ENCODE results near the gene PSME1.

Gene PSME1

DNA sequence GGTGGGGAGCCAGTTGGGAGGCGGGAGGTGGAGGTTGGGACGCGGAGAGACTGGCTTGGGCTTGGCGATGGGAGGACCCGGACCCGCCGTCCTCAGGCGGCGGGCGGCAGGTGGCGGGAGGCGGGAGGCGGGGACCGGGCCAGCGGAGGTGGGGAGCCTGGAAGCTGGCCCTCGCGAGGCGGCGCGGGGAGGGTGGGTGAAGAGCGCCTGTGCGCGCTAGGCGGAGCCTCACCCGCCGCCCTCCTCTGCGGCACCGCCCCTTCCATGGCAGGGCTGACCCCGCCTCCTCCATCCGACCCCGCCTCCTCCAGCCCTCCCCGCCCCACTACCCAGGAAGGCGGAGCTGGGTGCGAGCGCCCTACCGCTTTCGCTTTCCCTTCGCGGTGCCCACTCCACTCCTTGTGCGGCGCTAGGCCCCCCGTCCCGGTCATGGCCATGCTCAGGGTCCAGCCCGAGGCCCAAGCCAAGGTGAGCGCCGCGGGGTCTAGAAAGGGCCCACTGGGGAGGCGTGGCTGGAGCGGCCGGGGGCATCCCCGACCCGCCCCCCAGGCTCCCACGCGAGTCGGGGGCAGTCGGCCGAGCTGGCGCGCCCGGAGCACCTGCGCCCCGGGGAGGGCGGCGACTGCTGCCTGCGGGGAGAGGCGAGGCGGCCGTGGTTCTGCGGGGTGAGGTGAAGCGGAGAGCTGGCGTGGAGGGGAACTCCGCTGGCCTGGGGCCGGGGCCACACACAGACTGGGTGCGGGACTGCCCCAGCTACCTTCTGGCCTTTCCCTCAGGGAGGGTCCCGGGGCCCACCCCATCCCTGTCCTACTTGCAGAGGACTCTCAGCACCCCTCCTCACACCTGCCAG lies at the start of gene PSME1:
PSME1 (plus strand) TSS at position 361 of the 850 bp plus-strand sequence; CDS start at position 430, 69 bp downstream.
- peak; percentile 85 for DNase-seq

DNA sequence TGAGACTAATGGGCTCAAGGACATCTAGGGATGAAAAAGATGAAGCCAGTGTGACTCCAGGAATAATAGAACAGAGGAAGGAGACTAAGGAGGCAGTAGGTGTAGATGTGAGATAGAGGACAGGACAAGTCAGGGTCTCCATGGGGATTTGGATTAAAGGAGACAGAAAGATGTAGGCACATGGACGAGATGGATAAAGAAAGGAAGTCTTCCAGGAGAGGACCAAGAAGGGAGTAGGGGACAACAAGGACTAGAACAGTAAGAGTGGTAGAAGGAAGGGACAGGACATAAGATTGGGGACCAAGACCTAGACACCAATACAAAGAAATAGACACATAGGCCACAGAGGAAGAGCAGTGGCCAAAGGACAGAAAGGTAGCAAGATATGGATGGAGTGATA lies 49.0 kb upstream of the PSME1 start:
- no peak for DNase-seq

DNA sequence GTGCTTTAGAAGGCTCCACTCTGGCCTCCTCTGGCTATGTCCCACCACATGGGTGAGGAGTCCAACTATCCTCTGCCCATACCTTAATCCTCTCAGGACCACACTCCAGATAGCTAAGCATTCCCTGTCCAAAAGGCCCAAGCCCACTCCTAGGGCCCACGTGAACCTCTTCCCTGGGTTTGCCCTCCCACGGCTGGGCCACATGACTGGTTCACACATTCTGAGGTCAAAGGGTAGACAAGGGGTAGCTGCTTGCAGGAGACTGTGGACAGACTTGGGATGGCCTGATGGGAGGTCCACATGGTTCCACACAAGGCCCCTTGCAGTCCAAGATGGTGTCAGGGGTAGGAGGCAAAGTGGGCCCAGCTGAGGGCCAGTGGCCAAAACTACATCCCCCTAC lies 47.9 kb upstream of the PSME1 start:
- no peak for DNase-seq

DNA sequence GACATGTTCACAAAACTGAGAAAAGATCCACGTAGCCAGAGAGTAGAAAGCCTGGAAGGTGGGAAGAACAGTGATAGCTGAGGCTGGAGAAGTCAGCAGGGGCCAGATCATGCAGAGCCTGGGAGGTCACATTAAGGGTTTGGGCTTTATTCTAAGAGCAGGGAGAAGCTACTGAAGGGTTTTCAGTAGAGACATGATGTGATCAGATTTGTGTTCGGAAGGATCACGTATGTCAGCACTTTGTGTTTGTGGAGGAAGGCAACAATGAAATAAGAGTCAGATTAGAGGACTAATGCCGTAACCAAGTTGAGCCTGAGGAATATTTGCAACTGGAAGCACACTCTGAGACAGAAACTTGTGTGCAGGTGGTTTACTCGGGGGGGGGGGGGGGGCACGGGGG lies 46.1 kb upstream of the PSME1 start:
- no peak for DNase-seq

DNA sequence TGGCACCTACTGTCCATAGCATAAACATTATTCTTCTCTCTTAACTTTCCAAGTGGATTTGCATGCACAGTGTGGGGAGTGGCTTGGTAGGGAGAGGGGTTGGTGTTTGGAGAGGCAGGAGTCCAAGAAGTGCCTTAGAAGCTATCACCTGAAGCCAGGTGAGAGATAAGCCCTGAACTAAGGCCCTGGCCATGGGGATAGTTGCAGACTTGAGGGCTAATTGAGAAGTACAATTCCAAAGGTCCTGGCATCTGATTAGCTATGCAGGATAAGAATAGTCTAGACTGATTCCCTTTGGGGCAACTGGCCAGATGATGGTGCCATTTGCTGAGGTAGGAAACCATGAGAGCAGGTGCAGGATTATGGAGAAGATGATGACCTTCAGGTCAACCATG lies 43.9 kb upstream of the PSME1 start:
- no peak for DNase-seq

DNA sequence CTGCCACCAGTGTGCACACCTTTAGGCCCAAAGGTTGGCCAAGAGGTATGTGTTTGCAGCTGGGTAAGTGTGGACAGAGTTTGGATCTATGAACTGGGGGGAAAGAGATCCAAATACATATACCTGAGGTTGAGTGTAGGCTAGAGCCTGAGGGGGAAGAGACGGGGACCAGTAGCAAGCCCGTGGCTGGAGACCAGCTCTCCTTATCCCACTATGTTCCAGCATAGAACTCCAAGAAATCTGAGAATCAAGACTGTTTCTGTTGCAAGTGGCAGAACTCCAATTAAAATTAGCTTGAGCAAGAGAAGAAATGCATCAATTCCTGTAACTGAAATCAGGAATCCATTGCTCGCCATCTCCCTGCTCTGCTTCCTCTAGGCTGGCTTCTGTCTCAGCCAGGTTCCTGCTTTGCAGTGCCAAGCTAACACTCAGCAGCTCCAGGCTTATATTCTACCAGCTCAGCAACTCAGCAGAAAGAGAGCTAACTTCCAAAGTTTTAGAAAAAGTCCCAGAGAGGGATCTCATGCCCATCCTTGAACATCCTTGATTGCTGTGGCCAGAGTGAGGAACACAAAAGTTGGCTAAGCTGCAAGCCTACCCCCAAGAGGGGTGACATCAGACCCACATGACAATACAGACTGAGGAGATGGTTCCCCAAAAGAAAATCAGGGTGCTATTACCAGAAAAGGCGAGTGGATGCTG lies 43.3 kb upstream of the PSME1 start:
- DNase-seq = no peak

DNA sequence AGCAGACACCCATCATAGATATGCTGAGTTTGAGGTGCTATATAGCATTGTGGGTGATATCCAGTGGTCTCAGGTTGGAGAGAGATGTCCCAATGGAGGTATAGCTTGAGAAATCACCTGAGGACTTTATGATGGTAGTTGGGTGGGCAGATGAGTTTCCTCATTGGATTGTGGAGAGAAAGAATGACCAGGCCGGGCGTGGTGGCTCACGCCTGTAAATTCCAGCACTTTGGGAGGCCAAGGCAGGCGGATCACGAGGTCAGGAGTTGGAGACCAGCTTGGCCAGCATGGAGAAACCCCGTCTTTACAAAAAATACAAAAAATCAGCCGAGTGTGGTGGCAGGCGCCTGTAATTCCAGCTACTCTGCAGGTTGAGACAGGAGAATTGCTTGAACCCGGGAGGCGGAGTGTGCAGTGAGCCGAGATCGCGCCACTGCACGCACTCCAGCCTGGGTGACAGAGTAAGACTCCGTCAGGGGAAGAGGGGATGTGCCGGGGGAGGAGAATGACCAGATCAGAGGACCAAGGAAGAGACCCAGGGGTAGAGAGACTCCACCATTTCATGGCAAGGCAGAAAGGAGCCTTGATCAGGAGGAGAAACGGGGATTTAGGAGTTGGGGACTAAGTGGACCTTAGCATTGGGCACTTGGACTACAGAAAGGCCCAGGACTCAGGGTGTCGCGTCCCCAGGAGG lies 42.6 kb upstream of the PSME1 start:
- no peak for DNase-seq

DNA sequence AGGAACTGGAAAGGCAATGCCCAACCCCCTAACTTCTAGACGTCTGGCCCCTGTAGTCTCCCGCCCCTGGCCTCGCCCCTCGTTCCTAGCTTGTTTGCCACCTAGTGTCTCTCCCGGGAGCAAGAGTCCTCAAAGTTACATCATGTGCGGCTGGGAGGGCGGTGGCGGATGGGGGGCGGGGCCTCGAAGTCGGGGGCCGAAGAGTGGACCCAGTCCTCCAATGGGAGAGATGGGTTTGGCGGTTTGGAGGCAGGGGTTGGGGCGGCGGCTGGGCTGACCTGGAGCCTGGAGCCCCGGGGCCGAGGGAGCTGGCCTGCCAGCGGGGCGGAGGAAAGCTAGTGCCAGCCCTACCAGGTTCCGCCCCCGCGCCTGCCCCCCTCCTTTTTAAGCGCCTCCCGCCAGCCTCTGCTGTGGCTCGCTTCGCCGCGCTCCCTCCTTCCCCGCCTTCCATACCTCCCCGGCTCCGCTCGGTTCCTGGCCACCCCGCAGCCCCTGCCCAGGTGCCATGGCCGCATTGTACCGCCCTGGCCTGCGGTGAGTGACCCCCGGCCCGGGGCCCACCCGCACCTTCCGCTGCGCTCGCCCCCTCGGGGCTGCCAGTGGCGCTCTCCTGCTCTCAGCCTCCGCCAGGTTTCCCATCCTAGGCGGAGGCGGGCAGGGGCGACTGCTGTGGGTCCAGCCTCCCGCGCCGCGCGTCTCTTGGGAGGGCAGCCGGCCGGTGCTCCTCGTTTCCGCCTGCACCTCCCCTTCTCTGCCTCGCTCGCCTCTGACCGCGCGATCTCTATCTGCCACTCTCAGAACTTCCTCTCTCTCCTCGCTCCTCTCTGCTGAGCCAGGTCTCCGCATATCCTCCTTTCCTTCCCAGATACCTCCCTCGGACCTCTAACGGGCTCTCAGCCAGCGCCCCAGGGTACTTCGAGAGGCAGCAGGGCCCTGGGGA lies 41.8 kb upstream of the PSME1 start, which contains the start of gene PCK2:
PCK2 (plus strand) TSS at position 411 of the 940 bp plus-strand sequence; CDS start at position 506, 95 bp downstream.
- DNase-seq = peak; percentile 89

DNA sequence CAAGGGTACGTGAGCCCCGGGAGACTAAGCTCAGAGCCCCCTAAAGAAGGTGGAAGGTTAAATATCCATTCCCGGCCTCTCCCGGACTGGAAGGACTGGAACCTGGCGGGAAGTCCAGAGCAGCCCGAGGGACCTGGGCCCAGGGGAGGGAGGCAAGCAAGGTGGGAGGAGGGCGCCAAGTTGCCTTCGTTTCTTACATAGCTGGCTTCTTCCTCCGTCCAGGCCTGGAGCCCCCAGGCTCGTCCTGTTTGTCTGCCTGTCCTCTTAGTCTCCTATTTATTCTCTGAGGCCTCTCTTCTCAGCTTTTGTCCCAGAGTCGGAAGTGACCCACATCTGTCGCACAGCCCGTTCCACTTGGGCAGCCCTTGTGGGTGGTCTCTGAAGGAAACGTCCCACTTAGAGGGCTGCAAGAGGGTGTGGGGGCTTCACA lies 41.1 kb upstream of the PSME1 start:
- peak; percentile 87 for DNase-seq

DNA sequence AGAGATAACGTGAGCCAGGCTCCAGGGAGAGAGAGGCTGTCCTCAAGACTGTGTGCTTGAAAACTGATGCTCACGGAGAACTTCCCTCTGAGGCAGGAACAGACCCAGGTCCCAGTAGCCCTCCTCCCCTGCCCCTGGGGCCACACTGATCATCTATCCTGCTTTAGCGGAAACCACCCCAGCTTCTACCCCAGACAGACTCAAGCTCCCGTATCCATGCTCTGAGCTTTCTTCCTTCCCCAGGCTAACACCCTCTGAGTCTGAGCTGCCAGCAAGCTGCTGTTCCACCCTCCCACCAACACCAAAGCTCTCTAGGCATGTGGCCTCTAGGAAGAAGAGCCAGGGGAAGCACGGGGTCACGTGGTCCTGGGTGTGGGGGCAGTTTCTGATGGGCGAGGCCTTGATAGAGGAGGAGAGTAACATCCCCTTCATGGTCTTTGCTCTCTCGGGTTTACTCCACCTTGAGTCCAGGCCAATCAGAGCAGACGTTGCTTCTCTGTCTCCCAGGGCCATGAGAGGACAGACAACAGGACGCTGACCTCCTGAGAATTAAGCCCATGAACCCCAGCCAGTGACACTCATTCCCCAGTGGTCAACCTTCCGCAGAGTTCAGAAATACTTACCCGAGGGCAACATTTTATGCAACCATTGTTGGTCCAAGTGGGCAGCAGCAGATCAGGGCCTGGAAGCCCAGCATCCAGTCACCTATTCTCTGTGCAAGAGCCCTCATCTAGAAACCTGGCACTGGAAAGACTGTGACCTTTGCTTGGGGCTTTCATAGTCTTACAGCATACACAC lies 40.5 kb upstream of the PSME1 start:
- peak; percentile 82 for DNase-seq

DNA sequence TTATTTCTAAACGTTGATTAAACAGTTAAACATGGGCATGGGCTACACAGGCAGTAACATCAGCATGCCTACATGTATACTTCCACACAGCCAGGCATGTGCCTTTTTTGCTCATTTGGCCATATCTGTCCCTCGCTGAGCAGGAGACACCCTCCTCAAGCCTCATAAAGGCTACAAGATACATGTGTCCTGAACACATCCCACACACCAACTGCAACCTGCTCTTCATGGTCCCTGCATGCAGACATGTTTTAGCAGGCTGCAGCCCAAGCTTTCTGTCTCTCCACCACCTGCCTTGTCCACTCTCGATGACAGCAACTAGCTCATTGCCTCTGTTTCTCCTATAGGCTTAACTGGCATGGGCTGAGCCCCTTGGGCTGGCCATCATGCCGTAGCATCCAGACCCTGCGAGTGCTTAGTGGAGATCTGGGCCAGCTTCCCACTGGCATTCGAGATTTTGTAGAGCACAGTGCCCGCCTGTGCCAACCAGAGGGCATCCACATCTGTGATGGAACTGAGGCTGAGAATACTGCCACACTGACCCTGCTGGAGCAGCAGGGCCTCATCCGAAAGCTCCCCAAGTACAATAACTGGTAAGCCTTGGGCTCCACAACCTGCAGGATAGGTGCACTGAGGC lies 39.3 kb upstream of the PSME1 start:
- DNase-seq = no peak

DNA sequence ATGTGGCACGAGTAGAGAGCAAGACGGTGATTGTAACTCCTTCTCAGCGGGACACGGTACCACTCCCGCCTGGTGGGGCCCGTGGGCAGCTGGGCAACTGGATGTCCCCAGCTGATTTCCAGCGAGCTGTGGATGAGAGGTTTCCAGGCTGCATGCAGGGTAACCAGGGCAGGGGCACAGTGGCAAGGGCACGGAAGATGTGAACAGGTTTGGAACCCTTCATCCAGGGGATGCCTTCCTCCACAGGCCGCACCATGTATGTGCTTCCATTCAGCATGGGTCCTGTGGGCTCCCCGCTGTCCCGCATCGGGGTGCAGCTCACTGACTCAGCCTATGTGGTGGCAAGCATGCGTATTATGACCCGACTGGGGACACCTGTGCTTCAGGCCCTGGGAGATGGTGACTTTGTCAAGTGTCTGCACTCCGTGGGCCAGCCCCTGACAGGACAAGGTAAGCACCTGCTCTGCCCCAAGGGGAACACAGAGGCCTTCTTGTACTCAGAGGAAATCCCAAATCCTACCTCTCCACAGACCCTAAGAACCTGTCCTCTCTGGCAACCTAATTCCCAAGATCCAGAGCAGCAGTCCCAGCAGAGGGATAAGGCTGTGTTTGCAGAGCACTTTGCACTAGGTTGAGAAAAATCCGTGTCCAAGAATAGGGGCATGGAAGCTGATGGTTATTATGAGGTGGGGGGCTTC lies 37.6 kb upstream of the PSME1 start:
- no peak for DNase-seq

DNA sequence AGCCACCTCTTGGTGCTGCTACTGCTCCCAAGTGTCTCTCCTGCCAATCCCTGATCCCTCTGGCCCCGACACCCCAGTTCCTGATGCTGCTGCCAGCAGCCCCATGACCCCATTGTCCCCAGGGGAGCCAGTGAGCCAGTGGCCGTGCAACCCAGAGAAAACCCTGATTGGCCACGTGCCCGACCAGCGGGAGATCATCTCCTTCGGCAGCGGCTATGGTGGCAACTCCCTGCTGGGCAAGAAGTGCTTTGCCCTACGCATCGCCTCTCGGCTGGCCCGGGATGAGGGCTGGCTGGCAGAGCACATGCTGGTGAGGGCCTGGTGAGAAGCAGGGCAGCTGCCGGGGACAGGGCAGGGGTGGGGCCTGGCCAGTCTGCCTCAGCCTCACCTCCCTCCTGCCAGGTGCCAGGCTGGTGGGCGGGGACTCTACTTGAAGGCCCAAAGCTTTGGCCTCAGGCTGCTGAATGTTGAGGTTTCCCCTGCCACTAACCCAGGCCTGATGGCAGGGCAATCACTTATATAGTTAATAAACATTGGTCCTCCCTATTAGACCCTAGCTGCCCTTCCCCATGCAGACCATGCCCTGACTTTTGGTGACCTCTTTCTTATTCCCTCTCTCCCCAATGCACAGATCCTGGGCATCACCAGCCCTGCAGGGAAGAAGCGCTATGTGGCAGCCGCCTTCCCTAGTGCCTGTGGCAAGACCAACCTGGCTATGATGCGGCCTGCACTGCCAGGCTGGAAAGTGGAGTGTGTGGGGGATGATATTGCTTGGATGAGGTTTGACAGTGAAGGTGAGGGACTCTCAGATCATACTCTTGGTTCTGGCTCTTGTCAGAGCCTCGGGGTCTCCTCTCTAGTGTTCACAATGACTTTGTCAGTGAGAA lies 36.8 kb upstream of the PSME1 start:
- DNase-seq = no peak

DNA sequence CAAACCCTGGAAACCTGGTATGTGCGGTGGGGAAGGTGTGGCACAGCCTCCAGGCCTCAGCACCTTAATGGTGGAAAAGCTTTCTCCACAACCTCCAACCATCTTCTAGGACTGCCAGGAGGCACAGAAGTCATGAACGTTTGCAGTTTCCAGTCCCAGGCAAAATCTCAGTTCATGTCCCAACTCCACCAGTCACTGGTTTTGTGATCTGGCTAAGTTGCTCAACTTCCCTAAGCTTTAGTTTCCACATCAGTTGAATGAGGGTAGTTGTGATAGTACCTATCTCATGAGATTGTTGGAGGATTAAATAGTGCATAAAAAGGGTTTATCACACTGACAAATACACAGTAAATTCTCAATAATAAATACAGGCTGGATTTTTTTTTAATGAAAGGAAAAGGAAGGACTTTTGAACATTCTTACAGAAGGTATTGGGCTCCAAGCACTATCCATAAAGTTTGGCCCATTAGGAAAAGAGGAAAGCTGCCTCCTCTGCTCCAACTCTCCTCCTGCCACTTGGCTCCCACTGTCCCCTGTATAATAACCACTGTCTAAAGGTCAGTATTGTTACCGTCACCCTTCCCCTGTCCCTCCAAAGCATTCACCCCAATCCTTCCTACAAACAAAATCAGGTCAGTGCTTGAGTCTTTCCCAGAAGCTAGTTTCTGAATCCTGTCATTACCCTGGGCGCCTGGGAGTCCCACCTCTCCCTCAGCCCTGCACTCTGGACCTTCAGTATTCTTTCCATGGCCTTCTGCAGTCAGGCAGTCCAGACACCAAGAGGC lies 35.6 kb upstream of the PSME1 start:
- DNase-seq = no peak

DNA sequence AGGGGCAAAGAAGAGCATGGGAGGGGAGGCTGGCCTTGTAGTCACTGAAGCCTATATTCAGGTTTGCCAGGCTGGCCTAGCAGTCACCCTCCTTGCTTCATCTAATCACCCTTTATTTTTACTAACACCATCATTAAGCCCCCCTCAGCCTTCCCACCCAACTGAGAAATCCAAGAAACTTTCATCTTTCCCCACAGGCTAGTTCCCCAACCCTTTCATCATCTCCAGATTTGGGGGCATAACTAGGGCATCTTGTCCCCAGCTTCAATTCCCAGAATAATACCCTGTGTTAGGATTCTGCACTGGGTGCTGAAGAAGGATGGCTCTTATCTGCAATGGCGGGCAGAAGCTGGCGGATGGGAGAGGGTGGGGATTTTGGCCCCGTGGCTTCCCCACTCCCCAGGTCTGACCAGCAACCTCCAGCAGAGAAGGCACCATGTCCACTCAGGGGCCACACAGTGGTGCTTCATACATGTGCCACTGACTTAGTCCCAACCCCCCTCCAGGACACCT lies 35.0 kb upstream of the PSME1 start:
- no peak for DNase-seq

DNA sequence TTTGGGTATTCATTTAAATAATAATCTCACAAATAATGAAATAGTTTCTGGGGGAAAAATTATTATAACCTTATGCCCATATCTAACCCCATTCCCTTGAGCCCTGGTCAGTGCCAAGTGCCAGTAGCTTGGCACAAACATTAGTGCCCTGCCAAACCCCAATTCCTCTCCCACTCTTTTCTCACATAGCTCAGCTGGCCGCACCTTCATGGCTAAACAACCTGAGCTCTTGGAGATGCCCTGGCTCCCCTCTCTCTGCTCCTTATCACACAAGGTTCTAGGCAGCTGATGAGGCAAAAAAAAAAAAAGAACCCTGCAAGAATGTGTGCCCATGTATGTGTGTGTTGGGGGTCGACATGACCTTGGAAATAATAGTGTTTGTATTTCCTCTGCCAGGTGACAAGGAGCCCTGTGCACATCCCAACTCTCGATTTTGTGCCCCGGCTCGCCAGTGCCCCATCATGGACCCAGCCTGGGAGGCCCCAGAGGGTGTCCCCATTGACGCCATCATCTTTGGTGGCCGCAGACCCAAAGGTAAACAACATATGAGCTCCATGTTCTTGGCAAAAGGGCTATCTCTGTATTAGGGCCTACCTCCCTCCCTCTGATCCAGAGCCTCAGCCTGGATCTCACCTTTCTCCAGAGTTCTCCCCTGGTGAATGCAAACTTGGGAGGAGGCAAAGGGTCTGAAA lies 33.5 kb upstream of the PSME1 start:
- no peak for DNase-seq

DNA sequence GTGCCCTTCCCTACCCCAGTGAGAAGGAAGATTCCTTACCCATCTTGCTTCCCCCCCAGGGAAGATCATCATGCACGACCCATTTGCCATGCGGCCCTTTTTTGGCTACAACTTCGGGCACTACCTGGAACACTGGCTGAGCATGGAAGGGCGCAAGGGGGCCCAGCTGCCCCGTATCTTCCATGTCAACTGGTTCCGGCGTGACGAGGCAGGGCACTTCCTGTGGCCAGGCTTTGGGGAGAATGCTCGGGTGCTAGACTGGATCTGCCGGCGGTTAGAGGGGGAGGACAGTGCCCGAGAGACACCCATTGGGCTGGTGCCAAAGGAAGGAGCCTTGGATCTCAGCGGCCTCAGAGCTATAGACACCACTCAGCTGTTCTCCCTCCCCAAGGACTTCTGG lies 32.5 kb upstream of the PSME1 start:
- DNase-seq = no peak
